ENCODE data around the gene ZDHHC12. TPM values are rescaled to one million over a fixed set of nuclear protein-coding genes. Genes with fewer than 3 reads are reported as not detected.

ZDHHC12 gene
- total and polyA plus RNA-seq, 2 of the 13 experiments (the other 11 are each of a cell fraction or from before 2014, with no cell fraction given), result 25.4 to 28.0 TPM

DNA sequence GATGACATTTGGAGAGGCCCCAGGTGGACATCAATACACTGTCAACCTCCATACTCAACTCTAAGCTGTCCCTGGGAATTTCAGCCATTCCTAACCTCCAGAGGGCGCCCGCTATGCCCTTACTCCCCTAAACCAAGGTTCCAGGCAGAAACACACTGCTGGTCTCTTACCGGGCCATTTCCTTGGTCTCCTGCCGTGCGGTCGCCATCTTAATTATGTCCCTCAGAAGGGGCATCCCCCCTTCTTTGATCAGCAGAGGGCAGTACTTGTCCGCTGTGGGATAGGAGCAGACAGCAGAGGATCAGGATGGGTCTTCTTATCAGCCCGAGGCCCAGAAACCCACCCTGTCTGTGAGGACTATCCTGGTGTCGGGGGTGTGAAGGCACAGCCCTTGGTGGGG is 9.3 kb upstream of the ZDHHC12 start (continued):
- TF ChIP-seq, protein P1, sequence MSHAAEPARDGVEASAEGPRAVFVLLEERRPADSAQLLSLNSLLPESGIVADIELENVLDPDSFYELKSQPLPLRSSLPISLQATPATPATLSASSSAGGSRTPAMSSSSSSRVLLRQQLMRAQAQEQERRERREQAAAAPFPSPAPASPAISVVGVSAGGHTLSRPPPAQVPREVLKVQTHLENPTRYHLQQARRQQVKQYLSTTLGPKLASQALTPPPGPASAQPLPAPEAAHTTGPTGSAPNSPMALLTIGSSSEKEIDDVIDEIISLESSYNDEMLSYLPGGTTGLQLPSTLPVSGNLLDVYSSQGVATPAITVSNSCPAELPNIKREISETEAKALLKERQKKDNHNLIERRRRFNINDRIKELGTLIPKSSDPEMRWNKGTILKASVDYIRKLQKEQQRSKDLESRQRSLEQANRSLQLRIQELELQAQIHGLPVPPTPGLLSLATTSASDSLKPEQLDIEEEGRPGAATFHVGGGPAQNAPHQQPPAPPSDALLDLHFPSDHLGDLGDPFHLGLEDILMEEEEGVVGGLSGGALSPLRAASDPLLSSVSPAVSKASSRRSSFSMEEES (CRISPR knock-in tag; IDR thresholded peaks at IDR 0.05), result 0 out of 2 replicates have a peak, but pooled peaks have one; percentile 27
- peak; percentile 32; the same call in 1 of the 2 replicates for TF ChIP-seq THRA (CRISPR knock-in tag; IDR thresholded peaks at IDR 0.05; ENCODE audit: borderline replicate concordance)
- TF ChIP-seq ZNF607 (CRISPR knock-in tag; IDR thresholded peaks at IDR 0.05; ENCODE audit: borderline replicate concordance), result peak; percentile 17; the same call in 1 of the 2 replicates
- TF ChIP-seq SAP130 (CRISPR knock-in tag; IDR thresholded peaks at IDR 0.05; ENCODE audit: low read depth), result peak; percentile 75
- peak; percentile 23 for TF ChIP-seq ASH2L (IDR thresholded peaks at IDR 0.05; ENCODE audit: insufficient read length, low read depth, low read length)
- peak; percentile 24; the same call in 1 of the 2 replicates for TF ChIP-seq ZNF12 (CRISPR knock-in tag; IDR thresholded peaks at IDR 0.05)
- TF ChIP-seq ZSCAN9 (CRISPR knock-in tag; IDR thresholded peaks at IDR 0.05; ENCODE audit: borderline replicate concordance), result peak; percentile 51; the same call in 1 of the 2 replicates
- TF ChIP-seq YEATS2 (CRISPR knock-in tag; IDR thresholded peaks at IDR 0.05; ENCODE audit: borderline replicate concordance), result 0 out of 2 replicates have a peak, but pooled peaks have one; percentile 25
- TF ChIP-seq ZNF777 (CRISPR knock-in tag; IDR thresholded peaks at IDR 0.05), result no peak
- peak; percentile 26; the same call in 1 of the 2 replicates for TF ChIP-seq ETV5 (CRISPR knock-in tag; IDR thresholded peaks at IDR 0.05; ENCODE audit: borderline replicate concordance)
- no peak for TF ChIP-seq SMARCE1 (IDR thresholded peaks at IDR 0.05; ENCODE audit: borderline replicate concordance)
- peak; percentile 34; the same call in 1 of the 2 replicates for TF ChIP-seq HOMEZ (CRISPR knock-in tag; IDR thresholded peaks at IDR 0.05; ENCODE audit: low read depth)
- no peak for TF ChIP-seq TBX2 (CRISPR knock-in tag; IDR thresholded peaks at IDR 0.05; ENCODE audit: borderline replicate concordance)
- TF ChIP-seq, protein P2, sequence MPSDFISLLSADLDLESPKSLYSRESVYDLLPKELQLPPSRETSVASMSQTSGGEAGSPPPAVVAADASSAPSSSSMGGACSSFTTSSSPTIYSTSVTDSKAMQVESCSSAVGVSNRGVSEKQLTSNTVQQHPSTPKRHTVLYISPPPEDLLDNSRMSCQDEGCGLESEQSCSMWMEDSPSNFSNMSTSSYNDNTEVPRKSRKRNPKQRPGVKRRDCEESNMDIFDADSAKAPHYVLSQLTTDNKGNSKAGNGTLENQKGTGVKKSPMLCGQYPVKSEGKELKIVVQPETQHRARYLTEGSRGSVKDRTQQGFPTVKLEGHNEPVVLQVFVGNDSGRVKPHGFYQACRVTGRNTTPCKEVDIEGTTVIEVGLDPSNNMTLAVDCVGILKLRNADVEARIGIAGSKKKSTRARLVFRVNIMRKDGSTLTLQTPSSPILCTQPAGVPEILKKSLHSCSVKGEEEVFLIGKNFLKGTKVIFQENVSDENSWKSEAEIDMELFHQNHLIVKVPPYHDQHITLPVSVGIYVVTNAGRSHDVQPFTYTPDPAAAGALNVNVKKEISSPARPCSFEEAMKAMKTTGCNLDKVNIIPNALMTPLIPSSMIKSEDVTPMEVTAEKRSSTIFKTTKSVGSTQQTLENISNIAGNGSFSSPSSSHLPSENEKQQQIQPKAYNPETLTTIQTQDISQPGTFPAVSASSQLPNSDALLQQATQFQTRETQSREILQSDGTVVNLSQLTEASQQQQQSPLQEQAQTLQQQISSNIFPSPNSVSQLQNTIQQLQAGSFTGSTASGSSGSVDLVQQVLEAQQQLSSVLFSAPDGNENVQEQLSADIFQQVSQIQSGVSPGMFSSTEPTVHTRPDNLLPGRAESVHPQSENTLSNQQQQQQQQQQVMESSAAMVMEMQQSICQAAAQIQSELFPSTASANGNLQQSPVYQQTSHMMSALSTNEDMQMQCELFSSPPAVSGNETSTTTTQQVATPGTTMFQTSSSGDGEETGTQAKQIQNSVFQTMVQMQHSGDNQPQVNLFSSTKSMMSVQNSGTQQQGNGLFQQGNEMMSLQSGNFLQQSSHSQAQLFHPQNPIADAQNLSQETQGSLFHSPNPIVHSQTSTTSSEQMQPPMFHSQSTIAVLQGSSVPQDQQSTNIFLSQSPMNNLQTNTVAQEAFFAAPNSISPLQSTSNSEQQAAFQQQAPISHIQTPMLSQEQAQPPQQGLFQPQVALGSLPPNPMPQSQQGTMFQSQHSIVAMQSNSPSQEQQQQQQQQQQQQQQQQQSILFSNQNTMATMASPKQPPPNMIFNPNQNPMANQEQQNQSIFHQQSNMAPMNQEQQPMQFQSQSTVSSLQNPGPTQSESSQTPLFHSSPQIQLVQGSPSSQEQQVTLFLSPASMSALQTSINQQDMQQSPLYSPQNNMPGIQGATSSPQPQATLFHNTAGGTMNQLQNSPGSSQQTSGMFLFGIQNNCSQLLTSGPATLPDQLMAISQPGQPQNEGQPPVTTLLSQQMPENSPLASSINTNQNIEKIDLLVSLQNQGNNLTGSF (CRISPR knock-in tag; IDR thresholded peaks at IDR 0.05), result no peak
- peak; percentile 50; the same call in 1 of the 2 replicates for TF ChIP-seq SP4 (CRISPR knock-in tag; IDR thresholded peaks at IDR 0.05)
- TF ChIP-seq SP5 (CRISPR knock-in tag; IDR thresholded peaks at IDR 0.05; ENCODE audit: borderline replicate concordance, low read depth), result 0 out of 2 replicates have a peak, but pooled peaks have one; percentile 17
- no peak for TF ChIP-seq MYNN (CRISPR knock-in tag; IDR thresholded peaks at IDR 0.05; ENCODE audit: low read depth)
- no peak for TF ChIP-seq SOX6 (IDR thresholded peaks at IDR 0.05)
- no peak for TF ChIP-seq SOX6 (CRISPR knock-in tag; IDR thresholded peaks at IDR 0.05)
- peak; percentile 43; the same call in 1 of the 2 replicates for TF ChIP-seq PHF20 (CRISPR knock-in tag; IDR thresholded peaks at IDR 0.05)

Data from HepG2 (cell line).